ENCODE measurements around the gene RNF187.

DNA sequence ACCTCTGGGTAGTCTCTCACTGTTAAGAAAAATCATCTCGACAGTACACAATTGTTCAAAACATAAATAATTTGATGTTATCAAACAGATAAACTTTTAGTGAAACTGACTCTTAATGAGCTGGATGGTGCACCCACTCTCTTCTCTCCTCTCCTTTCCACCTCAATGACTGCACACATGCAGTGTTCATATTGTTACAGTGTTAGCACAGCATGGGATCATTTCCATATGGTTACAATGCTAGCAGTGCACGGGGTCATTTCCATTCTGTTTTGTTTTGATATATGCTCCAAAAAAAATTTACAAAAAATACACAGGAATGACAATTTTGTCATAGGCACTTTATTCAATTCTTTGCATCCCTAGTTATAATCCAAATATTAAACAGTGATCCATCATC is 26.4 kb upstream of the RNF187 start:
- no peak for TF ChIP-seq POLR2AphosphoS5 (IDR thresholded peaks at IDR 0.05; ENCODE audit: low read depth, low read length)
- TF ChIP-seq SIN3A (IDR thresholded peaks at IDR 0.05; ENCODE audit: borderline replicate concordance, insufficient read depth, low read length), result no peak

Measured in PFSK-1 (cell line).